Sigmoid colon (tissue), 7 donors: Measurements from ENCODE around the gene IER3IP1. TPM values are rescaled to one million over a fixed set of nuclear protein-coding genes. Genes with fewer than 3 reads are reported as not detected.

Experiments used
- DNase-seq: peaks from one replicate; pipeline ENCODE4 v3.0.0-alpha.2; 2019
- H3K27ac ChIP-seq, 4 donors: fragments of 200-600 bp; sonication (generic); one replicate each; pipeline ENCODE4 v1.5.1; 2016 to 2019; ENCODE audit warnings: mild to moderate bottlenecking in 1 of 4
- H3K27me3 ChIP-seq, 3 donors: fragments of 200-600 bp; sonication (generic); one replicate each; pipeline ENCODE4 v1.5.1; 2019; ENCODE audit warnings: mild to moderate bottlenecking in 1 of 3
- H3K36me3 ChIP-seq, 4 donors: fragments of 200-600 bp; sonication (generic); one replicate each; pipeline ENCODE4 v1.5.1; 2016 to 2019
- H3K4me1 ChIP-seq, 4 donors: fragments of 200-600 bp; sonication (generic); one replicate each; pipeline ENCODE4 v1.5.1; 2017 to 2019
- H3K4me3 ChIP-seq, 4 donors: fragments of 200-600 bp; sonication (generic); one replicate each; pipeline ENCODE4 v1.5.1; 2017 to 2019; ENCODE audit warnings: mild to moderate bottlenecking in 2 of 4, moderate library complexity in 1 of 4
- H3K9me3 ChIP-seq, 4 donors: fragments of 200-600 bp in 3 of 4; sonication (generic) in 3 of 4; one replicate each; pipeline versions ENCODE4 v1.5.1 to v1.6.1; 2013 to 2019
- CTCF ChIP-seq, 4 experiments: fragments of 450-650 bp in 3 of 4; fragments of 200-600 bp in 1 of 4; IDR thresholded peaks; one replicate each; pipeline ENCODE4 v1.5.1; 2016 to 2019; ENCODE audit warnings: antibody characterized with exemption in 4 of 4, mild to moderate bottlenecking in 3 of 4, moderate library complexity in 2 of 4
- EP300 ChIP-seq, 4 donors: sonication (generic); formaldehyde crosslinking; IDR thresholded peaks; one replicate each; pipeline ENCODE4 v1.6.1; 2017; ENCODE audit warnings: antibody characterized with exemption in 4 of 4
- POLR2A ChIP-seq, 2 donors: fragments of 450-650 bp; IDR thresholded peaks; one replicate each; pipeline ENCODE4 v1.6.1; 2016; ENCODE audit warnings: antibody characterized with exemption in 2 of 2, mild to moderate bottlenecking in 2 of 2, moderate library complexity in 2 of 2
- POLR2AphosphoS5 ChIP-seq, 4 donors: sonication (generic); formaldehyde crosslinking; IDR thresholded peaks; one replicate each; pipeline ENCODE4 v1.6.1; 2017; ENCODE audit warnings: antibody characterized with exemption in 4 of 4
- WGBS, 2 donors: extraction: QIAGEN DNeasy Blood & Tissue Kit; methylation state at CpG; one replicate each; pipeline ENCODE4 v1.1.7; 2013; 5-methylcytosine and 5-hydroxymethylcytosine counted together
- intact Hi-C: fragments of 100-400 bp; cut with DNase I; formaldehyde crosslinking; loops from one replicate; pipeline ENCODE4 v1.15.1; 2023
- polyA plus RNA-seq, 3 donors: library from polyadenylated mRNA; stranded (reverse); fragments of 200-250 nt; gene quantifications; one replicate each; pipeline ENCODE4 v1.2.3, GENCODE V29; 2013
- total RNA-seq, 4 donors: library from RNA; depleted of rRNA; stranded (reverse); fragments of >200 nt; gene quantifications; one replicate each; pipeline ENCODE4 v1.1.0, GENCODE V29; 2016
- donor health status: healthy with polysubstance abuse.
- donor health status: Bipolar disorder and iron deficiency.
- donor health status: healthy.

The IER3IP1 gene
- total and polyA plus RNA-seq, 7 donors: 7.1 to 20.4 (median 12.6) TPM

DNA sequence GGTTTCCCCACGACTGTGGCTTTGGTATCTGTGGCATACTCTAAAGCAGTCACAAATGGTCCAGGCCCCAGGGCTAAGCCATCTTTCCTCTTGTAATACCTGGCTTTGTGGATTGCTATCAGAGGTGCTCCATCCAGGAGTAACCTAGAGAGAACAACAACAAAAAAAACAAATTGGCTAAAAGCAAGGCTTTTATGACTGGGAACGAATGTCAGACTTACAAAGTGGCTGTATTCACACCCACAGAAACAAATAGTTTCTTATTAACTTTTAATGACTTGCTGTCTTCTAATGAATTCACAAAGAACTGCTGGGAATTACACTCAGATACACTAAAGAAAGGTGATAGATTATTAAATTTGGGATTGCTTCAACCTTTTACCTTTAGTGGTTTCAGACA lies 61.0 kb downstream of the IER3IP1 start:
- Histone ChIP-seq H3K27me3 (no peaks in the 10 kb centered on the region), H3K27ac (no peak overlapping the region), H3K4me1 (no peaks in the 10 kb centered on the region), H3K9me3 (no peaks in the 10 kb centered on the region), H3K4me3 (no peak overlapping the region), H3K36me3 (peaks cover 0 to 61% (median 13%) of the 10 kb centered on the region in 4 donors)
- TF ChIP-seq POLR2AphosphoS5 (IDR thresholded peaks at IDR 0.05): no peak
- TF ChIP-seq CTCF (IDR thresholded peaks at IDR 0.05): no peak
- no peak for TF ChIP-seq POLR2A (IDR thresholded peaks at IDR 0.05)
- no peak for TF ChIP-seq EP300 (IDR thresholded peaks at IDR 0.05)
- DNase-seq: no peak
- WGBS, 2 donors: 71 to 87% methylated on average over 2 of the region's 2 CpGs
- intact Hi-C loops: no loop called here

GRCh38 chr18:47113796-47114540 lies 62.2 kb downstream of the IER3IP1 start:
- DNase-seq: no peak
- TF ChIP-seq CTCF (IDR thresholded peaks at IDR 0.05) (no peak), POLR2A (IDR thresholded peaks at IDR 0.05) (no peak), EP300 (IDR thresholded peaks at IDR 0.05) (no peak), POLR2AphosphoS5 (IDR thresholded peaks at IDR 0.05) (no peak)
- no peaks in the 10 kb centered on the region for H3K27me3 ChIP-seq
- H3K9me3 ChIP-seq: no peaks in the 10 kb centered on the region
- intact Hi-C loops: no loop called here
- peaks cover 0 to 68% (median 13%) of the 10 kb centered on the region in 4 donors for H3K36me3 ChIP-seq
- H3K4me1 ChIP-seq: no peaks in the 10 kb centered on the region
- H3K4me3 ChIP-seq: no peak overlapping the region
- WGBS, 2 donors: 96% methylated on average over 2 of the region's 2 CpGs
- H3K27ac ChIP-seq: no peak overlapping the region

- H3K36me3 ChIP-seq: peaks cover 4 to 93% (median 20%) of the 10 kb centered on the region in 4 donors
- 93 to 94% methylated on average over 6 of the region's 6 CpGs for WGBS, 2 donors
Measured at GRCh38 chr18:47110492-47111274, 65.5 kb downstream of the IER3IP1 start.

DNA sequence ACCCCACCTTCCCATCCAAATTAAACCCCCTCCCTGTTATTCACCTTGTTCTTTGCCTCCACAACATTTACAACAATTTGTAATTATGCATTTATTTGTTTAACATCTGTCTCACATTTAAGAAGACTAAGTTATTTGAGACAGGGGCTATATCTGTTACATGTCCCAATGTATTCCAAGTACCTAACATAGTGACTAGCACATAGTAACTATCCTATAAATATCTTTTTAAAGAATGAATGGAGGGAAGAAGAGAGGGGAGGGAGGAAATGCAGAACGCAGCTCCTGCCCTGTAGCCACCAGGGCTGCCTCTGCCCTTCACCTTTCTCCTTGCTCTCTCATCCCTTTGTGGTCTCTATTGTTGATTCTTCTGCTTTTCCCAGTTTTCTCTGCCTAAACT lies 66.4 kb downstream of the IER3IP1 start:
- 82 to 86% methylated on average over 1 of the region's 1 CpG for WGBS, 2 donors
- no peak for TF ChIP-seq EP300 (IDR thresholded peaks at IDR 0.05)
- TF ChIP-seq POLR2A (IDR thresholded peaks at IDR 0.05): no peak
- TF ChIP-seq CTCF (IDR thresholded peaks at IDR 0.05): no peak
- no peak for TF ChIP-seq POLR2AphosphoS5 (IDR thresholded peaks at IDR 0.05)
- Histone ChIP-seq H3K27ac (no peak overlapping the region), H3K4me3 (no peak overlapping the region), H3K9me3 (no peaks in the 10 kb centered on the region), H3K27me3 (no peaks in the 10 kb centered on the region), H3K36me3 (peaks cover 4 to 95% (median 20%) of the 10 kb centered on the region in 4 donors), H3K4me1 (no peaks in the 10 kb centered on the region)
- intact Hi-C loops: no loop called here
- no peak for DNase-seq

More at GRCh38 chr18:47110492-47111274, 65.5 kb downstream of the IER3IP1 start:
- DNase-seq: no peak
- no peaks in the 10 kb centered on the region for H3K27me3 ChIP-seq
- intact Hi-C loops: no loop called here
- no peaks in the 10 kb centered on the region for H3K9me3 ChIP-seq
- H3K27ac ChIP-seq: no peak overlapping the region
- H3K4me1 ChIP-seq: no peaks in the 10 kb centered on the region
- TF ChIP-seq POLR2A (IDR thresholded peaks at IDR 0.05): no peak
- TF ChIP-seq CTCF (IDR thresholded peaks at IDR 0.05): no peak
- TF ChIP-seq POLR2AphosphoS5 (IDR thresholded peaks at IDR 0.05): no peak
- no peak for TF ChIP-seq EP300 (IDR thresholded peaks at IDR 0.05)
- H3K4me3 ChIP-seq: no peak overlapping the region
